RWPE2 (cell line): ENCODE data around the gene PRM3.
A peak's percentile ranks its signal among the peaks of the same experiment; 100 is the strongest.

ENCODE experiments used
- ATAC-seq: fragments of 200-7000 bp; cut with Tn5 transposase; 3 replicates; pipeline ENCODE4 v1.9.1; 2021; ENCODE audit warnings: low read depth
- DNase-seq: peaks from one replicate; pipeline ENCODE4 v3.0.0-alpha.2; 2020; ENCODE audit warnings: low spot score
- H3K27ac ChIP-seq: fragments of 450-650 bp; 2 replicates; pipeline ENCODE4 v1.5.1; 2017; ENCODE audit warnings: mild to moderate bottlenecking; ENCODE audit not compliant: poor library complexity, severe bottlenecking
- H3K27me3 ChIP-seq: fragments of 250-450 bp; sonication (Bioruptor Pico); 2 replicates; pipeline ENCODE4 v1.5.1; 2021; ENCODE audit warnings: mild to moderate bottlenecking, moderate library complexity; ENCODE audit not compliant: insufficient read depth, poor library complexity, severe bottlenecking
- H3K36me3 ChIP-seq: fragments of 250-450 bp; sonication (Bioruptor Pico); 2 replicates; pipeline ENCODE4 v1.5.1; 2020; ENCODE audit warnings: low read depth, mild to moderate bottlenecking, moderate library complexity
- H3K4me1 ChIP-seq: fragments of 250-450 bp; sonication (Bioruptor Pico); 2 replicates; pipeline ENCODE4 v1.5.1; 2021; ENCODE audit warnings: mild to moderate bottlenecking, moderate library complexity; ENCODE audit not compliant: insufficient read depth, poor library complexity, severe bottlenecking
- H3K4me3 ChIP-seq: fragments of 250-450 bp; sonication (Bioruptor Pico); 2 replicates; pipeline ENCODE4 v1.5.1; 2021; ENCODE audit warnings: mild to moderate bottlenecking, moderate library complexity; ENCODE audit not compliant: severe bottlenecking
- H3K9me3 ChIP-seq: fragments of 250-450 bp; sonication (Bioruptor Pico); 2 replicates; pipeline ENCODE4 v1.5.1; 2021; ENCODE audit warnings: mild to moderate bottlenecking, moderate library complexity; ENCODE audit not compliant: severe bottlenecking
- TF ChIP-seq, protein P1 (sequence below): fragments of 450-650 bp; IDR thresholded peaks from one replicate; pipeline ENCODE4 v1.5.1; 2017; ENCODE audit warnings: mild to moderate bottlenecking, moderate library complexity; ENCODE audit not compliant: poor library complexity, severe bottlenecking

Gene PRM3

DNA sequence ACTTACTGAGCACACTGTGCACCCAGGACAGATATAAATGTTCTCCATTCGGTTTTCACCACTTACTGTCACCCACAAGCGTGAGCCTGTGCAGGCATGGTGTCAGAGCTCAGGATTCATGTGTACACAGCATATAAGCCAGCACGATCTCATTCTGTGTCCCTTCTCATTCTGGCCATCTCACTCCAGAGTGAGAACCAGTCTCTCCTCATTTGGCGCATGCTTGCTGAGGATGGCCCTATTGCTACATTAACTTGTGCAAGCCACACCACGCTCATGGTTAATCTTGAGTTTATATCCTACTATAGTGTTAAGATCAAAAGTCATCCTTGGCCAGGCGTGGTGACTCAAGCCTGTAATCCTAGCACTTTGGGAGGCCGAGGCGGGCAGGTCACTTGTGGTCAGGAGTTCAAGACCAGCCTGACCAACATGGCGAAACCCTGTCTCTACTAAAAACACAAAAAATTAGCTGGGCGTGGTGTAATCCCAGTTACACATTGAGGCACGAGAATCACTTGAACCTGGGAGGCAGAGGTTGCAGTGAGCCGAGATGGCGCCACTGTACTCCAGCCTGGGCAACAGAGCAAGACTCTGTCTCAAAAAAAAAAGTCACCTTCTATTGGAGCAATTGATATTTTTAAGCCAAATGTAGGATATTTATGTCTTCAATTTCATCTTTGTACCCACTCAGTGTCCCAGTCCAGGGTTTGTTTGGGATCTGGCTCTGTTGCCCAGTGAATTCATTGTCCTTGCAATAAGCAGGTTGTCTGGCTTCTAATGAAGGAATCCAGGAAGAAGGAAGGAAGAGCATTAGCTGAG, 38.3 kb downstream of the PRM3 start:
- TF ChIP-seq, protein P1, sequence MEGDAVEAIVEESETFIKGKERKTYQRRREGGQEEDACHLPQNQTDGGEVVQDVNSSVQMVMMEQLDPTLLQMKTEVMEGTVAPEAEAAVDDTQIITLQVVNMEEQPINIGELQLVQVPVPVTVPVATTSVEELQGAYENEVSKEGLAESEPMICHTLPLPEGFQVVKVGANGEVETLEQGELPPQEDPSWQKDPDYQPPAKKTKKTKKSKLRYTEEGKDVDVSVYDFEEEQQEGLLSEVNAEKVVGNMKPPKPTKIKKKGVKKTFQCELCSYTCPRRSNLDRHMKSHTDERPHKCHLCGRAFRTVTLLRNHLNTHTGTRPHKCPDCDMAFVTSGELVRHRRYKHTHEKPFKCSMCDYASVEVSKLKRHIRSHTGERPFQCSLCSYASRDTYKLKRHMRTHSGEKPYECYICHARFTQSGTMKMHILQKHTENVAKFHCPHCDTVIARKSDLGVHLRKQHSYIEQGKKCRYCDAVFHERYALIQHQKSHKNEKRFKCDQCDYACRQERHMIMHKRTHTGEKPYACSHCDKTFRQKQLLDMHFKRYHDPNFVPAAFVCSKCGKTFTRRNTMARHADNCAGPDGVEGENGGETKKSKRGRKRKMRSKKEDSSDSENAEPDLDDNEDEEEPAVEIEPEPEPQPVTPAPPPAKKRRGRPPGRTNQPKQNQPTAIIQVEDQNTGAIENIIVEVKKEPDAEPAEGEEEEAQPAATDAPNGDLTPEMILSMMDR = no peak
- no peak overlapping the region for H3K4me3 ChIP-seq
- no peaks in the 10 kb centered on the region for H3K9me3 ChIP-seq
- no peak for DNase-seq
- no peak for ATAC-seq
- no peak overlapping the region for H3K27ac ChIP-seq
- H3K27me3 ChIP-seq = no peaks in the 10 kb centered on the region
- H3K36me3 ChIP-seq = no peaks in the 10 kb centered on the region
- H3K4me1 ChIP-seq = no peaks in the 10 kb centered on the region

DNA sequence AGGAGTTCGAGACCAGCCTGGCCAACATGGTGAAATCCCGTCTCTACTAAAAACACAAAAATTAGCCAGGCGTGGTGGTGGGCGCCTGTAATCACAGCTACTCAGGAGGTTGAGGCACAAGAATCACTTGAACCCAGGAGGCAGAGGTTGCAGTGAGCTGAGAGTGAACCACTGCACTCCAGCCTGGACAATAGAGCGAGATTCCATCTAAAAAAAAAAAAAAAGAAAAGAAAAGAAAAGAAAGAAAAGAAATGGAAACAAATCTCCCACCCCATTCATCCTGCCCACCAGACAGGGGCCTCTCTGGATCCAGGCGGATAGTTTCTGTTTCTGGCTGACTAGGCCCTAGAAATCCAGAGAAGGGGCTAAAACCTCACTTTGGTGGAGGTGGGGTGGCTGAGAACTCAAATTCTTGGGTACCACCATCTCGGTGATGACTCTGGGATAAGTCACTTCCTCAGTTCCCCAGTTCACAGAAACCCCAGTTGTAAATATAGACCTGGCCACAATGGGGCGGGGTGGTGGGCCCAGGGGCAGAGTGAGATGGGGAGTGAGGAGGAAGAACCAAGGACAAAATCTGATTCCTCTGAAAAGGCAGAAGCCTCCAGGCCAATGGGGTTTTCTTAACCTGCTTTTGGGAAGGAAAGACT, 39.6 kb downstream of the PRM3 start:
- Histone ChIP-seq H3K4me3 (no peak overlapping the region), H3K4me1 (no peaks in the 10 kb centered on the region), H3K9me3 (no peaks in the 10 kb centered on the region), H3K27me3 (no peaks in the 10 kb centered on the region), H3K27ac (no peak overlapping the region), H3K36me3 (no peaks in the 10 kb centered on the region)
- ATAC-seq = peak; percentile 41; the same call in 1 of the 3 replicates
- TF ChIP-seq, protein P1 = no peak
- DNase-seq = no peak

DNA sequence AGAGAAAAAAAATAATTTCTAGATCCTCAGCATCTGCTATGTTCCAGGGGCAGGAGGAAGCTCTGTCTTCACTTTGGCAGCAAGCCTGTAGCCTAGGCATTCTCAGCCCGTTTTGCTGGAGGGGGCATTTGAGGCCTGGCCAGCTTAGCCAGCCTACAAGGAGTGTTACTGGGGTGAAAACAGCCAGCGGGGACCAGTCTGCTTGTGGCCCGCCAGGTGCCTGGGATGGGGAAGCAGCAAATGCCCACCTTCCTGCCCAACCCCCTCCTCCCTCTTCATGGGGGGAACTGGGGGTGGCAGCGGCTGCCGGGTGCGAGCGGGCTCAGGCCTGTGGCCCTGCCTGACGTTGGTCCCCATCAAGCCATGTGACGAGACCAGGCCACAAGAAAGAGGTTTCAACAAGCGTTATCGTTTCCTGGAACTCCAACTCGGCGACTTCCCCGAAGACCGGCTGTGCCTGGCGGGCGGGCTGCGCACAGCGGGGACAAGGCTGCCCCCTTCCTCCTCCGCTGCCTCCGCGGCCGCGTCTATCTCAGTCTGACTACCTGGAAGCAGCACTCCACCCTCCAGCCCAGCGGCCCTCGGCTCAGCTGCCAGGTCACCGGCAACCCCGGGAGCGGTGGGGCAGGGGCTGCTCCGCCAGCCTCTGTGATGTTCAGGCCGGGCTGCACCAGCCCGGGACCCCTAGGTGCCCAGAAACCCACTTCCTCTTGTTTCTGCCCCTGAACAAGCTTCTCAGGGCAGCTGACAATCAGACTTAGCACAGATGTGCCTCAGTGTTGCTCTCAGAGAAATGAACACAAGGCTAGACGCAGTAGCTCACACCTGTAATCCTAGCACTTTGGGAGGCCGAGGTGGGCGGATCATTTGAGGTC, 40.3 kb downstream of the PRM3 start:
- Histone ChIP-seq H3K27me3 (no peaks in the 10 kb centered on the region), H3K4me1 (no peaks in the 10 kb centered on the region), H3K27ac (no peak overlapping the region), H3K36me3 (no peaks in the 10 kb centered on the region), H3K9me3 (no peaks in the 10 kb centered on the region), H3K4me3 (no peak overlapping the region)
- DNase-seq (no peak), ATAC-seq (no peak; the same call in 2 of the 3 replicates)
- TF ChIP-seq, protein P1 = no peak

DNA sequence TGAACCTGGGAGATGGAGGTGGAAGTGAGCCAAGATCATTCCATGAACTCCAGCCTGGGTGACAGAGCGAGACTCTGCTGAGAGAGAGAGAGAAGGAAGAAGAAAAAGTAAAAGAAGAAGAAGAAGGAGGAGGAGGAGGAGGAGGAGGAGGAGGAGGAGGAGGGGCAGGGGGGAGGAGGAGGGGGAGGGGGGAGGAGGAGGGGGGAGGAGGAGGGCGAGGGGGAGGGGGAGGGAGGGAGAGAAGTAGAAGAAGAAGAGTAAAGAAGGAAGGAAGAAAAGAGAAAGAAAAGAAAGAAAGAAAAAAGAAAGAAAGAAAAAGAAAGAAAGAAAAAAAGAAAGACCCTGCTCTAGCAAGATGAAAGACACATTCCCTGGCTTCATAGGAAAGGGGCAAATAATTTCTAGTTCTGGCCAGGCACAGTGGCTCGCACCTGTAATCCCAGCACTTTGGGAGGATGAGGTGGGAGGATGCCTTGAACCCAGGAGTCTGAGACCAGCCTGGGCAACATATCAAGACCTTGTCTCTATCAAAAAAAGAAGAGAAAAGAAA, 41.1 kb downstream of the PRM3 start:
- Histone ChIP-seq H3K4me3 (no peak overlapping the region), H3K27ac (no peak overlapping the region), H3K4me1 (no peaks in the 10 kb centered on the region), H3K9me3 (no peaks in the 10 kb centered on the region), H3K27me3 (no peaks in the 10 kb centered on the region), H3K36me3 (no peaks in the 10 kb centered on the region)
- TF ChIP-seq, protein P1 = no peak
- ATAC-seq = no peak
- no peak for DNase-seq
